Left lung (tissue), 10 donors: Measurements from ENCODE around the gene C6orf62. TPM values are rescaled to one million over a fixed set of nuclear protein-coding genes. Genes with fewer than 3 reads are reported as not detected.
A peak's percentile ranks its signal among the peaks of the same experiment; 100 is the strongest.
"Not testable (repeated sequence)": the region's sequence is repeated elsewhere in the genome, so short reads cannot be mapped to it uniquely, and the experiment has no call there.

Experiments
- ATAC-seq: fragments of 200-7000 bp; cut with Tn5 transposase; one replicate; pipeline ENCODE4 v1.9.1; 2020; ENCODE audit warnings: moderate library complexity
- DNase-seq, 4 donors: peaks; one replicate each; pipeline ENCODE4 v3.0.0-alpha.2; 2013 to 2020
- H3K27ac ChIP-seq, 2 donors: fragments of 200-600 bp; sonication (generic) in 1 of 2; one replicate each; pipeline versions ENCODE4 v1.5.0 to v1.8.0; 2020 to 2021
- H3K27me3 ChIP-seq, 2 donors: fragments of 200-600 bp; sonication (generic) in 1 of 2; one replicate each; pipeline versions ENCODE4 v1.5.0 to v1.8.0; 2020 to 2021
- H3K36me3 ChIP-seq, 2 donors: fragments of 200-600 bp; sonication (generic) in 1 of 2; one replicate each; pipeline versions ENCODE4 v1.5.0 to v1.8.0; 2020 to 2021
- H3K4me1 ChIP-seq, 2 donors: fragments of 200-600 bp; one replicate each; pipeline ENCODE4 v1.8.0; 2021
- H3K4me3 ChIP-seq, 2 donors: fragments of 200-600 bp; sonication (generic) in 1 of 2; one replicate each; pipeline versions ENCODE4 v1.5.0 to v1.8.0; 2020 to 2021; ENCODE audit warnings: mild to moderate bottlenecking in 1 of 2
- H3K9me3 ChIP-seq, 2 donors: fragments of 200-600 bp; sonication (generic) in 1 of 2; one replicate each; pipeline versions ENCODE4 v1.5.0 to v1.8.0; 2020 to 2021
- intact Hi-C, 2 donors: fragments of 100-400 bp; cut with DNase I; formaldehyde crosslinking; loops; one replicate each; pipeline versions ENCODE4 v1.11.2 to v1.14.2; 2022
- polyA plus RNA-seq, 6 donors: library from polyadenylated mRNA; unstranded; fragments of 120-200 nt; gene quantifications; one replicate each; pipeline ENCODE4 v1.2.1, GENCODE V29; 2013; ENCODE audit not compliant: insufficient read length in 6 of 6
- total RNA-seq, 2 donors: library from RNA; stranded (reverse); fragmentation: NEBNext Ultra II Directional; extraction: Animal tissue kit (Norgen Biotek cat#: 25700); gene quantifications; one replicate each; pipeline ENCODE4 v1.2.1, GENCODE V29; 2021
- TF ChIP-seq, protein P1 (sequence below), 2 donors: fragments of 200-600 bp; sonication (generic) in 1 of 2; IDR thresholded peaks; one replicate each; pipeline versions ENCODE4 v1.5.0 to v1.8.0; 2021; ENCODE audit warnings: antibody characterized with exemption in 2 of 2
- donor health status: DM: no; HTN: yes; CAD: no.
- donor health status: DM: no; HTN: no; CAD: no.

Gene C6orf62
- total and polyA plus RNA-seq, 8 donors: 115 to 151 (median 135) TPM

DNA sequence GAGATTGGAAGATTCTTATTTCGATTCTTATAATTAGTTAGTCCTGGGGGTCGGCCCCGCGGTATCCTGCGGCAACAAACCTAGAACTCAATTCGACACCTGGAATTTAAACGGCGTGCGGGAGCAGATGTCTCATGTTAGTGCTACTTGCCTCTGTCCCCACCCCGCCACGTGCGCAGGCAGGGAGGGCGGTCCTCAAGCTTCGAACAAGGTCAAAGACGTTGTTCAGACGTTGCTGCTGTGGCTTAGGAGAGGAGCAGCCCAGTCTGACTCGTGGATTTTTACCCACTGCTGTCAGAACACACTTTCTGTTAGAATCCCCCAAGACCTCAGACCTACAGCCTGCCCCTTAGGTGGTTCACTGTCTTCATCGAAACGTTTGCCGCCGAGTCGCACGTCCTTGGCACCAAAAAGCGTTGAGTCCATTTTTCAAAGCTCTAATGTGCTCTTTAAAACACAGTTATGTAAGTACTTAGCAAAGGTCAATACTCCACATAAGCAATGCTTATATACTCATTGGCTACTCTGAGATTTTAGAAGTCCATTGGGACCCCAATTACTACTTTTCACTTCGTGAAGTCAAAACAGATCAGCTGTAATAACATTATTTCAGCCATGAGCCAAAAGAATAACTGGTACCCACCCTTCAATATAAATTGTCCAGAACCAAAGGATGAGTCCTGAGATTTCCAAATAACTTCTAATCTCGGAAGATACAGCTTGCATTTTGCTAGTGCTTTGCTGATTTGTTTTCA, 2.7 kb upstream of the C6orf62 start:
- Histone ChIP-seq H3K4me1 (peaks cover 6 to 32% of the 10 kb centered on the region in 2 donors), H3K9me3 (no peaks in the 10 kb centered on the region), H3K27ac (peak overlapping the region; percentile 100), H3K36me3 (peaks cover 0 to 11% of the 10 kb centered on the region in 2 donors), H3K4me3 (peak overlapping the region; percentile 39 to 87), H3K27me3 (no peaks in the 10 kb centered on the region)
- ATAC-seq (peak; percentile 72), DNase-seq (peak in 2 of 4 donors; percentile 91 to 93)
- intact Hi-C loops: no loop called here
- TF ChIP-seq, protein P1, sequence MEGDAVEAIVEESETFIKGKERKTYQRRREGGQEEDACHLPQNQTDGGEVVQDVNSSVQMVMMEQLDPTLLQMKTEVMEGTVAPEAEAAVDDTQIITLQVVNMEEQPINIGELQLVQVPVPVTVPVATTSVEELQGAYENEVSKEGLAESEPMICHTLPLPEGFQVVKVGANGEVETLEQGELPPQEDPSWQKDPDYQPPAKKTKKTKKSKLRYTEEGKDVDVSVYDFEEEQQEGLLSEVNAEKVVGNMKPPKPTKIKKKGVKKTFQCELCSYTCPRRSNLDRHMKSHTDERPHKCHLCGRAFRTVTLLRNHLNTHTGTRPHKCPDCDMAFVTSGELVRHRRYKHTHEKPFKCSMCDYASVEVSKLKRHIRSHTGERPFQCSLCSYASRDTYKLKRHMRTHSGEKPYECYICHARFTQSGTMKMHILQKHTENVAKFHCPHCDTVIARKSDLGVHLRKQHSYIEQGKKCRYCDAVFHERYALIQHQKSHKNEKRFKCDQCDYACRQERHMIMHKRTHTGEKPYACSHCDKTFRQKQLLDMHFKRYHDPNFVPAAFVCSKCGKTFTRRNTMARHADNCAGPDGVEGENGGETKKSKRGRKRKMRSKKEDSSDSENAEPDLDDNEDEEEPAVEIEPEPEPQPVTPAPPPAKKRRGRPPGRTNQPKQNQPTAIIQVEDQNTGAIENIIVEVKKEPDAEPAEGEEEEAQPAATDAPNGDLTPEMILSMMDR (IDR thresholded peaks at IDR 0.05): no peak

DNA sequence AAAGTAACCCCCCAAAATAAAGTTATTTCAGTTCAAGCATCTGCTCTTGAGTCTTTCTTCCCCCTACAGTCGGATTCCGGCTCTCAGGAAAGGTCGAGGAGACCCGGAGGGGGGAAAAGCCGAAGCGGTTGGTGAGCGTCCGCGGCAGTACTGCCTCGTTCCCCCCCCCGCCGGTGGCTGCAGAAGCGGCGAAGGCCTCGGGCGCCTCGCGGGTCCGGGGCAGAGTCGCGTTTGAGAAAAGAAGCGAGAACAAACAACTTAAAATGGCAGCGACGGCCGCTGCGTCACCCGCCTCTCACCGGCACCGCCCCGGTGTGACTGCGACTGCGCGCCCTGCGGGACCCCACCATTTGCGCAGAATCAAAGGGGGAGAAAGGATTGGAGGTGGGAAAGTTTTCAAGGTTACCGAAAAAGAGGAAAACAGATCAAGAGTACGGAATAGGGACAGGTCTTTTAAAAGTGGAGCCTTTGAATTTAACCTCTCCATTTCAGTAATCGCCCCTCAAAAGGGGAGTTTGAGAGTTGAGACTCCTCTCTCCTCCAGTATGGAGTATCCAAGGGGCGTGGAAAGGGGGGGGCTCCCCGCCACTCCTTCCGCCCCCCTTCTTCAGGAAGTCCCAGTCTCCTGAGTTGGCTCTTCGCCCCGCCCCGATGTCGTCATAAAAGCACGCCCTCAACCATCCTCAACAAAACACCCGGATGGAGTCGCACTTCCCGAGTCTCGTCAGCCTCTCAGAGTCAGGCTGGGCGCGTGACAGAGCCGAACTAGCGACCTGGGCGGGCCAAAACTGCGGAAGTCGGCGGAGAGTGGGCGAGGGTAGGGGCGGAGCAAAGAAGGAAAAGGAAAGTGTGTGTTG, 1.9 kb upstream of the C6orf62 start:
- intact Hi-C loops: no loop called here

DNA sequence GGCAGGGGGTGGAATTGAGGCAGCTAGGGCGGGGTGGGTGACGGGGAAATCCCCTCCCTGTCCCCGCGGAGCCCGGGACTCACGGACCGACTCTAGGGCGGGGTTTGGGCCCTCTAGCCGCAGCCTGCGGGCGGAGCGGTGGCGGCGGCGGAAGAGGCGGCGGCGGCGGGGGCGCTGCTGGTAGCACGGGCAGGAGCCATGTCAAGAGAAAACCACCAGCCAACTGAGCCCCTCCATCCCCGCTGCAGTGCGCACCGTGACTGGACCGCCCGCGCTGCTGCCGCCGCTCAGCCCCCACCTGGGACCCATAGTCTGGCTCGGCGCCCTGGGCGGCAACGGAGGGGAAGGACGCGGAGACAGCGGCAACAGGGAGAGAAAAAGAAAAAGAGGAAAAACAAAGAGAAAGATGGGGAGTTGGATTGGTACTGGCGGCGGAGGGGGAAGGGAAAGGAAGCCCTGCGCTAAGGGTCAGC, 1.2 kb upstream of the C6orf62 start:
- intact Hi-C loops: no loop called here
- ATAC-seq (peak; percentile 46), DNase-seq (peak in 3 of 4 donors; percentile 48 to 93 (median 71))
- TF ChIP-seq, protein P1 (IDR thresholded peaks at IDR 0.05): no peak
- Histone ChIP-seq H3K9me3 (no peaks in the 10 kb centered on the region), H3K4me1 (peaks cover 19 to 47% of the 10 kb centered on the region in 2 donors), H3K27ac (peak overlapping the region; percentile 100), H3K36me3 (peaks cover 0 to 25% of the 10 kb centered on the region in 2 donors), H3K4me3 (peak overlapping the region; percentile 87 to 90), H3K27me3 (no peaks in the 10 kb centered on the region)

More for the DNA sequence above, 1.9 kb upstream of the C6orf62 start:
- Histone ChIP-seq H3K27ac (peak overlapping the region; percentile 100), H3K36me3 (peaks cover 0 to 19% of the 10 kb centered on the region in 2 donors), H3K4me3 (peak overlapping the region; percentile 87 to 90), H3K9me3 (no peaks in the 10 kb centered on the region), H3K27me3 (no peaks in the 10 kb centered on the region), H3K4me1 (peaks cover 13 to 40% of the 10 kb centered on the region in 2 donors)
- peak; percentile 92 for ATAC-seq
- DNase-seq: peak; percentile 99 to 100 (median 100)
- TF ChIP-seq, protein P1 (IDR thresholded peaks at IDR 0.05): no peak

DNA sequence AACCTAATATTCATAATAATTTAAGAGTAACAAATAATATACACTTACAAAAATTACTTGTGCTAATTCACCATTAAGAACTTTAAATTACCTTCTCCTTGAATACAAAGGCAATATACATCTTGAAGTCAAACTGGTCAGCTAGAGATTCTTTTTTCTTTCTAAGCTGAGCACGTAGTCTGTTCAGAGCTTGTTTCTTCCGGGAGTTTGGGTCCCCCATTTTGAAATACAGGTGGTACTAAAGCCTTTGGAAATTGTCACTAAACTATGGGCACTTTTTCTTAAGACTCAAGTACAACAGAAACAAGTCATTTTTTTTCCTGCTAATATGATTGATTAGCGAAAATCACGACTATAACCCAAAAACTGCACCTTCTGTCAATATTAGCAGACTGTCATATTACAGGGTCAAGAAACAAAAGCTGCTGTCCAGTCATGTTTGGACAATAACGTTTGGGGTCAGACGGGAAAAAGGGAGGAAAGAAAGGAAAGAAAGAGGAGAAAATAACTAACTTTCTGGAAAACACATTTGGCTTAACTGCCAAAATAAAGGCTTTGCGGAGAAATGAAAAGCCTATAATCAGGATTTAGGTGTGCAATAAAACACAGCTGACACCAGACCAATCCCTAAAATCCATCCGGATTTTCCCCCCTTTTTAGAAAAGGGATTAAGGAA, 367 bp downstream of the C6orf62 start:
- Histone ChIP-seq H3K36me3 (peaks cover 0 to 41% of the 10 kb centered on the region in 2 donors), H3K9me3 (no peaks in the 10 kb centered on the region), H3K27me3 (no peaks in the 10 kb centered on the region), H3K27ac (peak overlapping the region; percentile 100), H3K4me1 (peaks cover 30 to 63% of the 10 kb centered on the region in 2 donors), H3K4me3 (peak overlapping the region; percentile 87 to 90)
- ATAC-seq (no peak), DNase-seq (no peak)
- intact Hi-C loops: no loop called here
- TF ChIP-seq, protein P1 (IDR thresholded peaks at IDR 0.05): no peak

DNA sequence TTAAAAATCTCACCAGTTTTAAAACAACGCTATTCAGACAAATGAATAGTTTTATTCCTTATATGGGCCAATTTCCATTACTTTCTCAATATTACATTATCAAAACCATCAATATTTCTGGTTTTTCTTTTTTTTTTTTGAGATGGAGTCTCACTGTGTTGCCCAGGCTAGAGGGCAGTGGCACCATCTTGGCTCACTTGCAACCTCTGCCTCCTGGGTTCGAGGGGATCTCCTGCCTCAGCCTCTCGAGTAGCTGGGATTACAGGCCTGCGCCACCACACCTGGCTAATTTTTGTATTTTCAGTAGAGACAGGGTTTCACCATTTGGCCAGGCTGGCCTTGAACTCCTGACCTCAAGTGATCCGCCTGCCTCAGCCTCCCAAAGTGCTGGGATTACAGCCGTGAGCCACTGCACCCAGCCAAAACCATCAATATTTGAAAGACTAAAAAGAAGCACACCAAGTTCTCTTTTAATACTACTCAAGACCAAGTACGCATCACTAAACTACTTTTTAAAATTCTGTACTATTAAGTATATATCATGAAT, 2.3 kb downstream of the C6orf62 start:
- H3K9me3 ChIP-seq, ATAC-seq, intact Hi-C loops, H3K27ac ChIP-seq, DNase-seq, H3K27me3 ChIP-seq: not testable (repeated sequence)
- peaks cover 30 to 74% of the 10 kb centered on the region in 2 donors for H3K4me1 ChIP-seq
- H3K36me3 ChIP-seq: peaks cover 0 to 60% of the 10 kb centered on the region in 2 donors
- peak overlapping the region; percentile 87 to 90 for H3K4me3 ChIP-seq
